H1 (cell line): ENCODE measurements around the gene CEP120. TPM values are rescaled to one million over a fixed set of nuclear protein-coding genes. Genes with fewer than 3 reads are reported as not detected.

Experiments used
- BACH1 ChIP-seq: IDR thresholded peaks from 2 replicates; pipeline ENCODE4 v1.6.1; 2012; ENCODE audit warnings: low read length, improper control_type of control experiment
- CHD7 ChIP-seq: fragments of 300-600 bp; sonication (generic); IDR thresholded peaks from 2 replicates; pipeline ENCODE4 v1.7.1; 2012; ENCODE audit warnings: low read length, moderate library complexity, mild to moderate bottlenecking, inconsistent platforms; ENCODE audit not compliant: insufficient replicate concordance
- EGR1 ChIP-seq: IDR thresholded peaks from 2 replicates; pipeline ENCODE4 v1.6.1; 2011; ENCODE audit warnings: low read depth, low read length, borderline replicate concordance
- SIN3A ChIP-seq, 2 experiments: IDR thresholded peaks in 1 of 2; conservative IDR thresholded peaks in 1 of 2; 2 replicates each; pipeline ENCODE4 v1.6.1; 2011 to 2012; ENCODE audit warnings: low read length in 2 of 2, improper control_type of control experiment in 1 of 2, low read depth in 1 of 2, mild to moderate bottlenecking in 1 of 2
- SP2 ChIP-seq: IDR thresholded peaks from 2 replicates; pipeline ENCODE4 v1.6.1; 2012; ENCODE audit warnings: mild to moderate bottlenecking, low read length, inconsistent platforms
- polyA plus RNA-seq, 7 experiments: library from polyadenylated mRNA; depleted of rRNA in 3 of 7; stranded (reverse) in 5 of 7; unstranded in 2 of 7; fragments of >200 nt in 5 of 7; fragments of 200-250 nt in 2 of 7; gene quantifications; 1 replicate in 5 of 7; 2 replicates in 1 of 7; 4 replicates in 1 of 7; pipeline versions ENCODE4 v1.2.1 to v1.2.3, GENCODE V29; 2011 to 2013; ENCODE audit warnings: missing spikeins in 2 of 7, mixed read lengths in 2 of 7
- total RNA-seq: library from RNA; stranded (reverse); fragmentation: NEBNext Ultra II Directional; extraction: Animal tissue kit (Norgen Biotek cat#: 25700); gene quantifications from 2 replicates; pipeline ENCODE4 v1.2.1, GENCODE V29; 2021

Gene CEP120
- total and polyA plus RNA-seq, 2 of the 8 experiments (the other 6 are each of a cell fraction or from before 2014, with no cell fraction given), result 9.3 to 17.9 TPM

GRCh38 chr5:123387313-123387712 is 35.9 kb downstream of the CEP120 start (continued):
- TF ChIP-seq CHD7 (no peak), SP2 (no peak), EGR1 (no peak), BACH1 (no peak), SIN3A (conservative IDR thresholded peaks at IDR 0.05 in 1 of 2, IDR thresholded peaks at IDR 0.05 in 1 of 2; ENCODE audit: low read depth in 1 of 2, low read length in 2 of 2) (no peak)
